ENCODE data around the gene CREG2. TPM values are rescaled to one million over a fixed set of nuclear protein-coding genes. Genes with fewer than 3 reads are reported as not detected.

The CREG2 gene
- total RNA-seq, 1 experiment from 2014 or later: 119 TPM

DNA sequence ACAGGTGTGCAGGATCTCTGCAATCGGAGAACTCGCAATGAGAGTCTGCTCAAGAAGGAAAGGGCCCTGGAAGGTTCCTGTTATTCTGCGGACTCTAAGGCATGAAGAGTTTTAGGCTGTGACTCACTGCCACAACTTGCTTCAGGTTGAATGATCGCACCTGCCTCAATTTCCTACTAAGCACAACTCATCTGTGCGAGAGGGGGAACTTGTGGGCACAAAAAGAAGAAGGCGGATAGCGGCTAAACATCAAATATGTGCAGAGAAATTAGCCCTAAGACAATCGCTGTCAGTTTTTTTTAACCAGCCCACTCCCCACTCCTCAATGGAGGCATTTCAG lies 14.0 kb upstream of the CREG2 start:
- H3K4me1 ChIP-seq: peaks cover 40% of the 10 kb centered on the region
- H3K27me3 ChIP-seq (replicated peaks; ENCODE audit: control insufficient read depth, insufficient read depth, low read length): no peaks in the 10 kb centered on the region
- H3K9me3 Mint-ChIP-seq (ENCODE audit: unreplicated experiment): no peaks in the 10 kb centered on the region
- no peaks in the 10 kb centered on the region for H3K27me3 Mint-ChIP-seq (ENCODE audit: insufficient read depth, unreplicated experiment)
- no peak overlapping the region for H3K4me3 ChIP-seq (ENCODE audit: low read depth, low read length)
- H3K4me1 Mint-ChIP-seq (ENCODE audit: low read depth, unreplicated experiment): peaks cover 37% of the 10 kb centered on the region
- BruUV-seq (replicated peaks): no TSS peak
- no peaks in the 10 kb centered on the region for H3K9me3 ChIP-seq
- TF ChIP-seq, protein P1, sequence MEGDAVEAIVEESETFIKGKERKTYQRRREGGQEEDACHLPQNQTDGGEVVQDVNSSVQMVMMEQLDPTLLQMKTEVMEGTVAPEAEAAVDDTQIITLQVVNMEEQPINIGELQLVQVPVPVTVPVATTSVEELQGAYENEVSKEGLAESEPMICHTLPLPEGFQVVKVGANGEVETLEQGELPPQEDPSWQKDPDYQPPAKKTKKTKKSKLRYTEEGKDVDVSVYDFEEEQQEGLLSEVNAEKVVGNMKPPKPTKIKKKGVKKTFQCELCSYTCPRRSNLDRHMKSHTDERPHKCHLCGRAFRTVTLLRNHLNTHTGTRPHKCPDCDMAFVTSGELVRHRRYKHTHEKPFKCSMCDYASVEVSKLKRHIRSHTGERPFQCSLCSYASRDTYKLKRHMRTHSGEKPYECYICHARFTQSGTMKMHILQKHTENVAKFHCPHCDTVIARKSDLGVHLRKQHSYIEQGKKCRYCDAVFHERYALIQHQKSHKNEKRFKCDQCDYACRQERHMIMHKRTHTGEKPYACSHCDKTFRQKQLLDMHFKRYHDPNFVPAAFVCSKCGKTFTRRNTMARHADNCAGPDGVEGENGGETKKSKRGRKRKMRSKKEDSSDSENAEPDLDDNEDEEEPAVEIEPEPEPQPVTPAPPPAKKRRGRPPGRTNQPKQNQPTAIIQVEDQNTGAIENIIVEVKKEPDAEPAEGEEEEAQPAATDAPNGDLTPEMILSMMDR (IDR thresholded peaks at IDR 0.05; ENCODE audit: insufficient read depth in 1 of 2, low read depth in 1 of 2, low read length in 1 of 2, severe bottlenecking in 1 of 2, unreplicated experiment in 1 of 2): no peak
- intact Hi-C loops (cut with micrococcal nuclease; ENCODE audit: unreplicated experiment): no loop called here
- H3K36me3 ChIP-seq (ENCODE audit: control insufficient read depth, insufficient read depth, low read length): no peaks in the 10 kb centered on the region
- no peaks in the 10 kb centered on the region for H3K36me3 Mint-ChIP-seq (ENCODE audit: insufficient read depth, unreplicated experiment)
- POLR2A ChIA-PET: no interaction called here
- H3K4me3 Mint-ChIP-seq (ENCODE audit: unreplicated experiment): no peak overlapping the region
- no peak for DNase-seq
- no peak overlapping the region for H3K27ac Mint-ChIP-seq (ENCODE audit: unreplicated experiment)
- CTCF ChIA-PET: no interaction called here

DNA sequence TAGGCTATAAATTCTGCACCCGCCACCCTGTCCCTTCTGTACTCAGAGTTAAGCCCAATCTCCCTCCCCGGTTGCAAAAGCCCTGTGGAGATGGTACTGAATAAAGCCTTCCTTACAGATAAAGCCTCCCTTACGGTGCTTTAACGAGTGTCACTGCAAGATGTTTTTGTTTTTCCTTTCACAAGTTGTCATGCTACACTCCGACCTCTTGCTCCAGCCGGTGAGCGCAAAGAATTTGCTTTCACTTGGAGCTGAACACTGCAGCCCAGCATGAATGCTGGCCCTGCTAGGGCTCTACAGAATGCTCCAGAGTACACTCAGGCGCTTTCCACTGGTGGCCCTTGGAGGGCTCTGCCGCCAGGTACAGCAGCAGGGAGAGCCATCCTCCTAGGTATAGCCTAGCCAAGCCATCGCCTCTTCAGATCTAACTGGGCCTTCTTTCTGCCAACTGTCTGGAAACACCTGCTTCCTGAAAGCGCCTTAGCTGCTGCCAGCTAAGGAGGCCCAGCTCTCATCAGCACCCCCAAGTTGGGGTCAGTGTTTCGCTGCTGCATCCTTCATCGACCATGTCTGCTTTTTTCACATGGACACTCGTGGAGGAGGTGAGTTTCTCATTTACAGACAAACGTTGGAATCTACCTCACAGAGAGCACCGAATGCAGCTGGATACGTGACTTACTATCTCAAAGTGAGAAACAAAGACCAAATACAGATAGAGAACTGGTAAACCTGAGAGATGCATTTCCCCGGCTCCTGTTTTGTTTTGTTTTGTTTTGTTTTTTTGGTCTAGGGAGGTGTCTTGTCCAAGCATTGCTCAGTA lies 13.4 kb upstream of the CREG2 start:
- Histone ChIP-seq H3K4me1 (peaks cover 43% of the 10 kb centered on the region), H3K36me3 (ENCODE audit: control insufficient read depth, insufficient read depth, low read length) (no peaks in the 10 kb centered on the region), H3K9me3 (no peaks in the 10 kb centered on the region), H3K27me3 (replicated peaks; ENCODE audit: control insufficient read depth, insufficient read depth, low read length) (no peaks in the 10 kb centered on the region), H3K4me3 (ENCODE audit: low read depth, low read length) (no peak overlapping the region)
- intact Hi-C loops (cut with micrococcal nuclease; ENCODE audit: unreplicated experiment): no loop called here
- DNase-seq: no peak
- Mint-ChIP-seq H3K36me3 (ENCODE audit: insufficient read depth, unreplicated experiment) (no peaks in the 10 kb centered on the region), H3K27ac (ENCODE audit: unreplicated experiment) (peak overlapping the region; percentile 28), H3K9me3 (ENCODE audit: unreplicated experiment) (no peaks in the 10 kb centered on the region), H3K4me3 (ENCODE audit: unreplicated experiment) (no peak overlapping the region), H3K27me3 (ENCODE audit: insufficient read depth, unreplicated experiment) (no peaks in the 10 kb centered on the region), H3K4me1 (ENCODE audit: low read depth, unreplicated experiment) (peaks cover 43% of the 10 kb centered on the region)
- ChIA-PET CTCF (no interaction called here), POLR2A (no interaction called here)
- TF ChIP-seq, protein P1 (IDR thresholded peaks at IDR 0.05; ENCODE audit: insufficient read depth in 1 of 2, low read depth in 1 of 2, low read length in 1 of 2, severe bottlenecking in 1 of 2, unreplicated experiment in 1 of 2): no peak
- no TSS peak for BruUV-seq (replicated peaks)

DNA sequence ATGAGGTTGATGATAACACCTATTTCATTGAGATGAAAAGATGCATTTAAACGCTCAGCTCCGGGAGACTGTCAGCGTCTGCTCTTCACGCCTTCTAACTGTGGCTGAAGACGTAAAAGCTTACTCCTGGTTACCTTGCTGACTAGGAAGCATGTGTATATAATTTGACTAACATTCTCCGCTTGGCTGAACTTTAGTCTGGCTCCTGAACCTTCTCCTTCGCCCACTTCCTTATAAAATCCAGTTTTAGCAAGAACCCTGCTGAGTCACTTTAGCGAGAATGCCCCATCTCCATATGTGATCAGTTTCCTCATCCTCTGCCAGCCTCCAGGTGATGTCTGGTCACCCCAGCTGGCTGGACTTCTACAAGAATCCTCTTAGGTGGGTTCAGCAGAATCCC lies 12.7 kb upstream of the CREG2 start:
- H3K4me3 ChIP-seq (ENCODE audit: low read depth, low read length): no peak overlapping the region
- intact Hi-C loops (cut with micrococcal nuclease; ENCODE audit: unreplicated experiment): no loop called here
- Mint-ChIP-seq H3K4me1 (ENCODE audit: low read depth, unreplicated experiment) (peaks cover 44% of the 10 kb centered on the region), H3K36me3 (ENCODE audit: insufficient read depth, unreplicated experiment) (no peaks in the 10 kb centered on the region), H3K4me3 (ENCODE audit: unreplicated experiment) (no peak overlapping the region), H3K27me3 (ENCODE audit: insufficient read depth, unreplicated experiment) (no peaks in the 10 kb centered on the region), H3K9me3 (ENCODE audit: unreplicated experiment) (no peaks in the 10 kb centered on the region), H3K27ac (ENCODE audit: unreplicated experiment) (peak overlapping the region; percentile 28)
- DNase-seq: no peak
- BruUV-seq (replicated peaks): no TSS peak
- TF ChIP-seq, protein P1 (IDR thresholded peaks at IDR 0.05; ENCODE audit: insufficient read depth in 1 of 2, low read depth in 1 of 2, low read length in 1 of 2, severe bottlenecking in 1 of 2, unreplicated experiment in 1 of 2): no peak
- ChIA-PET CTCF (no interaction called here), POLR2A (no interaction called here)
- peaks cover 43% of the 10 kb centered on the region for H3K4me1 ChIP-seq
- no peaks in the 10 kb centered on the region for H3K9me3 ChIP-seq
- no peaks in the 10 kb centered on the region for H3K36me3 ChIP-seq (ENCODE audit: control insufficient read depth, insufficient read depth, low read length)
- no peaks in the 10 kb centered on the region for H3K27me3 ChIP-seq (replicated peaks; ENCODE audit: control insufficient read depth, insufficient read depth, low read length)
